ENCODE measurements around the gene VCAN.

VCAN gene

DNA sequence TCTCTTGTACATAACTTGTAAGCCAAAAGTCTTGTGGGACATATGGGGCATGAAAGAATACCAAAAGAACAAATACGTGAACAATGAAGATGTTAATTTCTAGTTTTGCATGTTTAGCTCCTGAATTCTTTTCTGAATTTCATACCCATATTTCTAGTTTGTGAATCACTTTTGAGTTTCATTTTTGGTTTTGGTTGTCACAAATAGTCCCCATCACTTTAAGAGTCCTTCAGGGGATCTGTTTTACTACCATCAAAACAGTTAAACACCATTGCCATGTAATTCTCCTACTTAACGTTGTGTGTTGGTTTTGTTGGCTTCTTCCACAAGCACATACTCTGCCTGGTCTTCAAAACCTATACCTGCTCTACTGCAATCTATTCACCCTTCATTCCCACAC lies 27.0 kb downstream of the VCAN start:
- DNase-seq, result no peak

DNA sequence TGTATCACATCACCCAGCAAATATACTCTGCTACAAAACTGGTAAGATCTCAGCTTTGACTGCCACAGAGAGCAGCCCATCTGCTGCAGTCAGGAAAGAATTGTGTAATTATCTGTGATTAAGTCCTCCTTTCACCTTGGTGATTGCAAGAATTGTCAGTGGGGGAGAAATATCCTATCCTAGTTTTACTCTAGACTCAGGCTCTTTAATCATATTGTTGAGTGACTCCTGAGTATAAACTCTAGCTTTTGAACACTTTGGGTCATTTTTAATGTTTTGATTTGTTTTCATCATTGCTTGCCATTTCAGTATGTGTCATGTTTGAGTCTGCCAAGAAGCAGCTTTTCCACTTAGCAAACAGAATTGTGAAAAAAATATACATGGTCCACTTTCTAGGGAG lies 32.1 kb downstream of the VCAN start:
- DNase-seq, result no peak

DNA sequence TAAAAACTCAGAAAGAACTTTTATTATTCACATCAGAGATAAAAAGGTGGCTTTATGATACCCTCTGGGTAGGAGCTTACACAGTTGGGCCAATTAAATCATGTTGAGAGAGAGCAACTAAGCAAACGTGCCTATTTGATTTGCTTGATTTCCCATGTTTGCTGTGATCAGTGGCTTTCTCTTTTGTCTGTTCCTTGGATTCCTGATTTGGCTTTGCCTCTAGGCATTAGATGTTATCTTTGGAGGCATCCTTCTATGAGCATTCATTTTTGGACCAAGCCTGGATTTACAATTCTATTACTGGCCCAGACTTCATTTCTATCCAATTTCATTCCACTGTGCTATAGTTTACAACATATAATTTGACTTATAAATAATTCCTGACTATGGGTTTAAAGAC lies 35.9 kb downstream of the VCAN start:
- DNase-seq, result no peak

DNA sequence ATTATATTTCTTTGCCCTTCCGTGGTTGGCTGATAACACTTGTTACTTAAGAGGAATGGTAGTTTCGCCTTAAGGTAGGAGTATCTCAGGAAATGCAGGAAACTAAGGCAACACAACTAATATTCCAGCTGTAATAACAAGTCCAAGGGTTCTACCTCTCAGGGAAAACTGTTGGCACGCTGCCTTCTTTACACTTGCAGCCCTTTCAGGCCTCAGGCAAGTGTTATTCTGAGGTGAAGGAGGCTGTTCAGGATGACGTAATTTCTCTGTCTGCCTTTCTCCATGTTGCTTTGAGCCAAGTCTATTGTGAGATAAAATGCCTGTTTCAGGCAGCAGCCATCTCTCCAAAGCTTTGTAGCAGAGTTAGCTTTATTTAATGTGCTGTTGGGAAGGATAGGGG lies 38.0 kb downstream of the VCAN start:
- no peak for DNase-seq

DNA sequence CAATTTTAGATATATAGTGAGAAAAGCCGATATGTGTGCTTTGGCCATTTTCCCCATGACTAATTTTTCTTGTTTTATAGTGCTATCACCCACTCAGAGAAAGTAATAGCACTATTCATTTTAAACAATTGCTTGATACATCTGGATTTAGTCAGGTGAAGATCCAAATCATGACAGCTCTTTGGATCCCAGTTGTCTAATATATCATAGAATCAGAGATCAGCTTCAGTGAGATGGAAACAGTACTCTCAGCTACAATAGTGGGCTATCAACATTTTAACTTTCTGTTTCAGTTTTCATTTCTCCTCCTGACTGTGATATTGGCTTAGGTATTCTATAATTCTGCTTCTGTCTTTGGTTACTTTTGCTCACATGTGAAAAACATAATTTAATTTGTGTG lies 38.7 kb downstream of the VCAN start:
- DNase-seq, result no peak

DNA sequence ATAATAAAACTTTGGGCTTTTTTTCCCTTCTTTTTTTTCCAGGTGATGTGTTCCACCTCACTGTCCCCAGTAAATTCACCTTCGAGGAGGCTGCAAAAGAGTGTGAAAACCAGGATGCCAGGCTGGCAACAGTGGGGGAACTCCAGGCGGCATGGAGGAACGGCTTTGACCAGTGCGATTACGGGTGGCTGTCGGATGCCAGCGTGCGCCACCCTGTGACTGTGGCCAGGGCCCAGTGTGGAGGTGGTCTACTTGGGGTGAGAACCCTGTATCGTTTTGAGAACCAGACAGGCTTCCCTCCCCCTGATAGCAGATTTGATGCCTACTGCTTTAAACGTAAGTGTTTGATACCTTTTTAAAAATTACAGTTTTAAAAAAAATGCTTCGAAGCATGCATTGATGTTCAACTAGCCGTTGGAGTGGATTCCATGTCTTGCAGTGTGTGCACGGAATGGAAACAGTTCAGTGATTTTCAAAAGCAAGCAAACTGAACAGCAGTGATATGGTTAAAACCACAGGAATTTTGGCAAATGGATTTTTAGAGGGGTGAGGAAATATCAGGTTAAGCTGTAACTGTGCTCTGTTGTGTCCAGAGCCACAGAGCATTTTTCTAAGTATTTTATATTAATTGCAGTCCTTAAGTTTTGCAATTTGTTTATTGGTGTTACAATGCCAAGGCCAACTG lies 40.7 kb downstream of the VCAN start:
- no peak for DNase-seq

DNA sequence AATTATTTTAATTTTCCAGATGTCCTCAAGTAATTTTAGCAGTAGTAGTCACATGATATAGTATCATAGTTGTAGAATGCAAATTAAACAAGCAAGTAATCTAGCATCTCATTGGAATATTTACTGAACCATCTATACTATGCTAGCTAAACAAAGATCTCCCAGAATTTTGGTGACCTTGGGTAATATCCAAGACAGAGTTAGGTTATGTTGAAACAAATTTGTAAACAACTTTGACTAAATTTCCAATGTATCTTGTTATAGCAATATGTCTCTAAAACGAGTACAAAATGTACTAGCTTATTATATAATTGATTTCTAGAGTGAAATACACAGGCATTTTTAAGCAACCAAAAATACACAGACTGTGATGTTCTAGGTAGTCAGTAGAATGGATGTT lies 41.5 kb downstream of the VCAN start:
- DNase-seq, result no peak

DNA sequence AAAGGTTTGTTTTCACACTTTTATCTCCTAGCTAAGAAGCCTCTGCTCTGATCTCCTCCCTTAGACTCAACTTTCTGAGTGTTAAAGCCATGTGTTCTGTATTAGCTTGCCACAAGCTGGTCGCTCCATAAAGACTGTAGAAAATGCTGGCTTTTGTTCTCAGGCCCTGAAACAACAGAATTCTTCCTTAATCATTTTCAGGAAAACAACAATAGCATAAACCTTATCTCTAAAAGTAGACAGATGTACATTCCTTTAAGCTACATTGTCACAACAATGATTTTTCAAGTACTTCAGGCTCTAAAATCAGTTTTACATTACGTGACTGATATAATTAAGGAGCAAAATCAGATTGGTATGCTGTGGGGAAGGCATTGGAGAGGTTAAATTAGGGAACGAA lies 41.9 kb downstream of the VCAN start:
- no peak for DNase-seq

DNA sequence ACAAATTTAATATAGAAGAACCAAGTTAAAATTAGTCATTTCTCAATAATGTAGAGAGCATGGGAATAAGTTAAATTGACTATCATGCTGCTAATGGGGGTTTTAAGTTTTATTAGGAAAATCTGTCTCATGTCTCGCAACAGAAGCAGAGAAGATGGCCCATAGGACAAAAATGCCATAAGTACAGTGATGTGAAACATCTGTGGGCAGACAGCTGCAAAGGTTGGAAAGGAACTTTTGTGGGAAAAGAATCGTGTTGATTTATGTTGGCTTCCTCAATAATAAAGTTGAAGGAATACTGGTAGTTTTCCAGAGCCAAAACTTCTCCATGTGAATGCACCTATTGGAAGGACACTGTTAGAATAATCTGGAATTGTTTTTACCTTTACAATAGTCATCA lies 44.8 kb downstream of the VCAN start:
- DNase-seq, result no peak

DNA sequence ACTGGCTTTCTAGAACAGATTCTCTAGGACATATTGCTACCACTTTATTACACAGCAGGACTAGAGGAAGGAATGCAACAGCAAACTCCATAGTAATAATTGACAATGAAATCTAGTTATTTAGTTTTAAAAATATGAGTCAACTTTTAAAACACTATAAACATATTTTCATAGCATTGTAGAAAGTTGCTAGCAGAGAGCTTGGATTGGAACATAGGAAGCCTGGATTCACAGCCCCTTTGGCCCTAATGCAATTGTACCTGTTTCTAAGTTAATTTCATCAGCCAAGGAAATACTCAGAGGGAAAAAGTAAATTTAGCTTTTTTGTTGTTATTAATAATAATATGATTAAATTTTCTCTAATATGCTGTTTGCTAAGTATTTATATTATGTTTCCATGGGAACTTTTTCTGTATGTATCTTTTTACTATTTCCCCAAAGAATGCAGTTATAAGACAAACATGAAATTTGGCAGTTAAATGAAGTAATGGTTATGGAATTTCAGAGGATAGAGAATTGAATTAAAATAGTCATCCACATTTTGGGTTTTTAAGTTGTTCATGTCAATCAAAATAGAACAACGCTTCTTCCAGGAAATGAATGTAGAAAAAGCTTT lies 45.6 kb downstream of the VCAN start:
- DNase-seq, result no peak

DNA sequence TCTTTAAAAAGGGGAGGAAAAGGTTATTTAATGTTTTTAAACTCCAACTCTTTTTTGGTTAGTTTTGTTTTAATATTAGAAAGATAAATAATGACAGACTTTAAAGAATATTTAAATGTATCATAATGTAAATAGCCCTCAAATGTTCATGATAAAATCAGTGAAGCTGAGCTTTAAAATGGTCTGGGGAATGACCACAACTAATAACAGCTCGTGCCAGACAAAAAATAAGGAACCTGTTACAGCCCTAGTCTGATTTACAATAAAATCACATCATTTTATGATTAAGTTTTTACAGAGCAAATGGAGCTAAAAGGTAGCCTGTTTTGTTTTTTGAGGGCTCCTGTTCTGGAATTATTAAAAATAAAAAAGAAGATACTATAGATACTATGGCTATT lies 46.1 kb downstream of the VCAN start:
- no peak for DNase-seq

DNA sequence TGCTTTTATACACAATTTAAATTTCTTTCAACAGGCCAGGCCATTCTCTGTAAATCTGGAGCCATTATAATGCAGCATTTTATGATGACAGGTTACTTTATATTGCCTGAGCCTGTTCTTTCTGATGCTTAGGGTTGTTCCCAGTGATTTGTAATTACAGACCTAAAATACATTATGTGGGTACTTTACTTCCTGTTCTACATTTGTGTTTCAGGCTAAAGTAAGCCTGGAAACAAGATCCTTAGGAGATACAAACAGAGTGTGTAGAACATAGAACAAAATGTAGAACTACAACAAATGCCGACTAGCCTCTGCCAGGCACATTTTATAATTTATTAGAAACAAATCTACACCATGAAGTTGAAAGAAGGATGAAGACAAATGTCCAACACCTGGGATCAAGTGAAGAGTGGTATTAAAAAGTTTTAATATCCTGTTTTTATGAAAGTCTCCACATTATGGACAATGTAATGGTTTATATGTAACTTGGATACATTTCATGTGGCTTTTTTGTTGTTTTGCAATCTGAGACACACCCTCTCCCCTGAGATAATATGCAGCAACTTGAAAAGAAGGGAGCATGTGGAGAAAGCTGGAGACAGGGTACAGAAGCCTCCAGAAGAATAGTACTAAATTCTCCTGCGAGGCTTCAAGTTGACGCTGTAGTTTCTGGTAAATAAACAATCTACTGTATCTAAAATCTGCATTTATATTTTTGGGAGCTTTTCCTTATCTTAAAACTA lies 46.9 kb downstream of the VCAN start:
- no peak for DNase-seq

DNA sequence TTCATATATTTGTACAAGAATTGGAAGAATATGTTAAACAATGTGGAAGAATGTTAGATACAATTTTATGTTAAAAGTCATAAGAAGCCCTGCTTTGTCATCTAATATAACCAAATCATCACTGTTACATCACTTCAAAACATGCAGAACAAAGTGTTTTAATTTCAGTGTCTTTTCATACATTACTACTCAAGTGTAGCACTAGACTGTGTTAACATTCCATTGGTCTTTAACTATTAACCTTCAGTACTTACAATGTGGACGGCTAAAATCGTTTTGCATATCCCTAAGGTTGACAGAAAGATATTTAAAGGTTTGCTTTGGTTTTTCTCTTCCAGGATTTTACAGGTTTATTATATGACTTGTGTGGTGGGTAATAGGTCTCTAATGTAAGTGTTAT lies 50.9 kb downstream of the VCAN start:
- DNase-seq, result no peak

DNA sequence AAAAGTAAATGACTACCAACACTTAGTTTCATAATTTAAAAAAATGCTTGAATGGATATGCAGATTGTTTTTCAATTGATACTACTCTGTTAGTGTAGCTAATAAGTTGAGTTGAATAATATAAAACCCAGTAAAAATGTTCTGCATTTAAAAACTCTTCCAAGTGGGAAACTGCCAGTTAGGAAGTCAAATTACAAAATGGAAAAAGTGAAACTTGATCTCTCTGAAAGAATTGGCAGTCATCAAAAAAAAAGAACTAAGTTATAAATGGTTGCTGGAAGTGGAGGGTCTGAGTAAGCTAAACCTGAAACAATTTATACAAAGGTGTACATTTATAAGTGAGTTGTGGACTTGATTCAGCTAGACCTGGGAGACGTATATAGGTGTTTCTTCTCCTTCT lies 52.4 kb downstream of the VCAN start:
- DNase-seq, result no peak

DNA sequence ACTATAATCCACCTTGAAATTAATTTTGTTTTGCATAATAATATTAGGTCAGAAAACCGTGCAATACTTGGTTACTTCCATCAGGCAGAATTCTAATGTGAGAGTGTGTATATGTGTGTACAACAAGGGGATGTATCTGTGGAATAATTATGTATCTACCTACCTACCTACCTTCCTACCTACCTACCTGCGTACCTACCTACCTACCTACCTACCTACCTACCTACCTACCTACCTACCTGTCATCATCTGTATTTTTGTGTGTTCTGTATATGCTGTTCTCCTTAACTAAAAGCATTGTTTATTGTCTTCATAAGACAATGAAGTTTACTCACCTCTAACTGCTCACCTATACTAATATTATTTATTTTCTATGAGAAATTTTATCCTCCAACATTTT lies 52.8 kb downstream of the VCAN start:
- DNase-seq, result no peak

DNA sequence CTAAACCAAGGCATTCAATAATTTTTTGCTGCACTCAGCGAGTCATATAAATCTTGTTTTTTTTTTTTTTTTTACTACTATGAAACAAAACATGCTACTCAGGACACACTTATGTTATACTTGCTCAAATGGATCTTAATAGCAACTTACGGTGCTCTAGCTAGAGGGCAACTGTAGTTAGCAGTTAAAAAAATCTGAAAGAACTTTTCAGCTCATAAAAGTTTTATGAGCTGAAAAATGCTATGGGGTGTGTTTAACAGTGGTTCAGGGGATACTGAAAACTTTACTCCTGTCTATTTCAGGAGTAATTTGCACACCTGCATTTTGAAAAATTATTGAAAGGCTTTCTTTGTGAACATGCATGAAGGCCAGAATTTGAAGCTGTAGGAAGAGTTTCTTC lies 53.4 kb downstream of the VCAN start:
- DNase-seq, result no peak

DNA sequence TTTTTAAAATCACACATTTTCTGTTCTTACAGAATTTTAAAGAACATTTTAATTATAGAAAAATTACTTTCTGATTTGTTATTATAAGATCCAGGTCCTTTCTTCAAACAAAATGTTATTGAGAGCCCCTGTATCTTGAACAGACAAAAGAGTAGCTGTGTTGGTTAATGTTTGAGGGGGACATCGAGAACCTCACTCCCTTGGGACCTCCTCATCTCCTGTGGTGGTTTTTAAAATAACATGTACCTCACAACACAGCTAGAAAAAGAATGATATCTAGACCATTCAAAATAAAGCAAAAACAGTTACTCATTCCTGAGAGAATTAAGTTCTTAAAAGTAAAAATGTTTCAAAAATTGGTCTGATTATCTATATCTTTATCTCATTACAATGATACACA lies 54.7 kb downstream of the VCAN start:
- DNase-seq, result no peak

DNA sequence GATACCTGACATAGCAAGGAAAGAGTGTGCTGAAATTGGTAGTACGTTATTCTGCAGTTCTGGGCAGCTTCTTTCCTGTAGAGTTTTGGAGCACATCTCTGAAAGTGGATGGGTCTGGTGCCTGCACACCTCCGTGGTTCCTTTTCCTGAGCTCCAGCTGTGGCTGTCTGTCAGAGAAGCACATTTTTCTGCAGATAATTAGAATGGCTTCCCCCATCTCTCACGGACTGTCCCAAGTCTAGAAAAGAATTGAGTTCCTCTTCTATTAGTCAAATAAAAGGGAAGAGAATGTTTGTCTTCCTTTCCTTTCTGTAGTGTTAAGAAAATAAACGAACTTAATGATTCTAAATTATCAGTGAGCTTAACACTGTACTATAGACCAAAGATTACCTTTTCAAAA lies 55.7 kb downstream of the VCAN start:
- DNase-seq, result no peak

DNA sequence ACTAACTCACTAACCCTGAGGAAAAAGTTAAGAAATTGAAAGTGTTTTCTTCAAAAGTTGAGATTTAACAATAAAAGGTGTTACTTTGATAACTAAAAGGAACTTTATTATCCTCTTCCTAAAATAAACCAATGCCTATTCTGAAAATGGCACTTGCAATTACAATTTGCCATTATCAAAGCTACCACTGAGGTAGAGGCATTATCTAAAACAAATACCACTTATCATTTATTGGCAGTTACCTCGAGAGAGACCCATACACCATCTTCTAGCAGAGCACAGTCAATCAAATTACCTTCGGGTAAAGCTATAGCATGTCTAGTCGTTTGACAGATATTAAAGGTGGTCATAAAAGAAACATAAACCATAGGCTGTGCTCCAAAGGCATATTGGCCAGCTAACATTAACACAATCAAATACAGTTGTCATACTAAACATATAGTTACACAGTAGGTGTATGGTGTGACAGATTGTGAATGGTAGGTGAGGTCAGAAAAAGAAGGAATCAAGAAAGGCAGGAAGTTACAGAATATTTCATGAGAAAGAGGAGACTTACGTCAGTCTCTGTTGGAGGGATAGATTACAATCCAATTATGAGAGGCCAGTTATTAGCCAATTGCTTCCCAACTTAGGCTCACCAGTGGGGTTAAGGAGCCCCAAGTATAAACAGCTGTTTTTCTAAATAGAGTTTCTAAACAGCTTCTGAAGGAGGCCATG lies 56.3 kb downstream of the VCAN start:
- no peak for DNase-seq

DNA sequence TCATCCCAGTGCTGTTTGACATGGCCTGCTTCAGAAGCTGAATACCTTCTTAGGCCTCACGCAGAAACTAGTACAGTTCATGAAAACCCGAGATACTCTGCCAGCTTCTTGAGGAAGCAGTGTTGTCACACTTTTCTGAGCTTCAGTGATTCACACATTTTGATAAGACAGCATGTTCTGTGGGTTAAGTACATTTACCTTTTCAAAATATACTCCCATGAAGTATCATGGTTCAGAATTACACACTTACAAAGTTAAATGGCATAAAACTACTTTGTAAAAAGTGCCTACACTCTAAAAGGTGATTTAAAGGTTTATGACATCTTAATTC lies 56.9 kb downstream of the VCAN start:
- no peak for DNase-seq

DNA sequence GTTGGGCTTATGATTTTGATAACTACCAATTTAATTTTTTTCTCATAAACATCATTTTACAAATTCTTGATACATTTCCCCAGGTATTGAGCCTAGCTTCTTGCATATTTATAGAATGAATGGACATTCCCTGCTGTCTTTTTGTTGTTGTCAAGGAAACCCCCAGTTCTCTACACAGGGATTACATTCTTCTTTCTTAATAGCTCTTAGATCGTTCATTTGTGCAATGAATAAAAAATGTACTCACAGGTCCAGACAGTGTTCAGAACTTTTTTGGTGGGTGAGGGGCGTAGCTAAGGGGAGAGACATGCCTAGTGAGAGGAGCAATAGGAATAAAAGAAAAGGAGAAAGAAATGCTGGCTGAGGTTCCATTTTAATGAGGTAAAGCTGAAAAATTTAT lies 58.6 kb downstream of the VCAN start:
- no peak for DNase-seq

DNA sequence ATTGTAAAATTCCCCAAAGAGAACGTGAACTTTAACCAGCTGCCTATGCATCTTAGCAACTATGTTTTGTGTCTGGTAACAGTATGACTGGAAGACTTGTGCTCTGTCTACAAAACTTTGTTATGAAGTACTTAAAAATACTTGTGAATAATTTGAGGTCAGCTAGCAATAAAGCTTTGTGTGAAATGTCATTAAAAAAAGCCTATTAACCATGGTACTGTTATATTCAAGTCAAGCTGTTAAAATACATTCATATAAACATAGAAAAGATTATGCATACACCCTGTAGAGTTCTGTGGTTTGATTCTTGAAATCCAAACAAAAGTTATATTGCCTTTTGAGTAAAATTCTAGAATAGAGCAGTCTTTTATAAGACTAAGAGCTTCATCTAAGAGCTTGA lies 60.1 kb downstream of the VCAN start:
- no peak for DNase-seq

DNA sequence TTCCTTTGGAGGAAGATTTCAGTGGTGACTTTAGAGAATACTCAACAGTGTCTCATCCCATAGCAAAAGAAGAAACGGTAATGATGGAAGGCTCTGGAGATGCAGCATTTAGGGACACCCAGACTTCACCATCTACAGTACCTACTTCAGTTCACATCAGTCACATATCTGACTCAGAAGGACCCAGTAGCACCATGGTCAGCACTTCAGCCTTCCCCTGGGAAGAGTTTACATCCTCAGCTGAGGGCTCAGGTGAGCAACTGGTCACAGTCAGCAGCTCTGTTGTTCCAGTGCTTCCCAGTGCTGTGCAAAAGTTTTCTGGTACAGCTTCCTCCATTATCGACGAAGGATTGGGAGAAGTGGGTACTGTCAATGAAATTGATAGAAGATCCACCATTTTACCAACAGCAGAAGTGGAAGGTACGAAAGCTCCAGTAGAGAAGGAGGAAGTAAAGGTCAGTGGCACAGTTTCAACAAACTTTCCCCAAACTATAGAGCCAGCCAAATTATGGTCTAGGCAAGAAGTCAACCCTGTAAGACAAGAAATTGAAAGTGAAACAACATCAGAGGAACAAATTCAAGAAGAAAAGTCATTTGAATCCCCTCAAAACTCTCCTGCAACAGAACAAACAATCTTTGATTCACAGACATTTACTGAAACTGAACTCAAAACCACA lies 67.4 kb downstream of the VCAN start:
- DNase-seq, result no peak

DNA sequence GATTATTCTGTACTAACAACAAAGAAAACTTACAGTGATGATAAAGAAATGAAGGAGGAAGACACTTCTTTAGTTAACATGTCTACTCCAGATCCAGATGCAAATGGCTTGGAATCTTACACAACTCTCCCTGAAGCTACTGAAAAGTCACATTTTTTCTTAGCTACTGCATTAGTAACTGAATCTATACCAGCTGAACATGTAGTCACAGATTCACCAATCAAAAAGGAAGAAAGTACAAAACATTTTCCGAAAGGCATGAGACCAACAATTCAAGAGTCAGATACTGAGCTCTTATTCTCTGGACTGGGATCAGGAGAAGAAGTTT lies 67.9 kb downstream of the VCAN start:
- no peak for DNase-seq

All from hippocampal formation (tissue), 2 donors.